Breast epithelium (tissue), 3 donors: ENCODE results near the gene ELF4.

Experiments
- POLR2A ChIP-seq: fragments of 450-650 bp; IDR thresholded peaks from one replicate; pipeline ENCODE4 v1.6.1; 2016; ENCODE audit warnings: antibody characterized with exemption, mild to moderate bottlenecking, moderate library complexity
- POLR2AphosphoS5 ChIP-seq, 3 donors: sonication (generic); formaldehyde crosslinking; IDR thresholded peaks; one replicate each; pipeline ENCODE4 v1.6.1; 2017; ENCODE audit warnings: antibody characterized with exemption in 3 of 3
- TF ChIP-seq, protein P1 (sequence below), 3 donors: fragments of 450-650 bp; IDR thresholded peaks; one replicate each; pipeline ENCODE4 v1.5.1; 2016 to 2017; ENCODE audit warnings: antibody characterized with exemption in 3 of 3, mild to moderate bottlenecking in 3 of 3, moderate library complexity in 3 of 3

DNA sequence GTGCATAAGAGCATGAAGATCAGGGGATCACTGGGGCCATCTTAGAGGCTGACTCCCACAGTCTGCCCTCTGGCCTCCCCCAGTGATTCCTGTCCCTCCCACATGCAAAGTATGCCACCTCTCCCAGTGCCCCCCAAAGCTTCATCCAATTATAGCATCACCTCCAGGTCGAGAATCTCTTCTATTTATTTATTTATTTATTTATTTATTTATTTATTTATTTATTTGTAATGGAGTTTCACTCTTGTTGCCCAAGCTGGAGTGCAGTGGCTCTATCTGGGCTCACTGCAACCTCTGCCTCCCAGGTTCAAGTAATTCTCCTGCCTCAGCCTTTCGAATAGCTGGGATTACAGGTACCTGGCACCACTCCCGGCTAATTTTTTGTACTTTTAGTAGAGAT, 77.7 kb downstream of the ELF4 start:
- TF ChIP-seq, protein P1, sequence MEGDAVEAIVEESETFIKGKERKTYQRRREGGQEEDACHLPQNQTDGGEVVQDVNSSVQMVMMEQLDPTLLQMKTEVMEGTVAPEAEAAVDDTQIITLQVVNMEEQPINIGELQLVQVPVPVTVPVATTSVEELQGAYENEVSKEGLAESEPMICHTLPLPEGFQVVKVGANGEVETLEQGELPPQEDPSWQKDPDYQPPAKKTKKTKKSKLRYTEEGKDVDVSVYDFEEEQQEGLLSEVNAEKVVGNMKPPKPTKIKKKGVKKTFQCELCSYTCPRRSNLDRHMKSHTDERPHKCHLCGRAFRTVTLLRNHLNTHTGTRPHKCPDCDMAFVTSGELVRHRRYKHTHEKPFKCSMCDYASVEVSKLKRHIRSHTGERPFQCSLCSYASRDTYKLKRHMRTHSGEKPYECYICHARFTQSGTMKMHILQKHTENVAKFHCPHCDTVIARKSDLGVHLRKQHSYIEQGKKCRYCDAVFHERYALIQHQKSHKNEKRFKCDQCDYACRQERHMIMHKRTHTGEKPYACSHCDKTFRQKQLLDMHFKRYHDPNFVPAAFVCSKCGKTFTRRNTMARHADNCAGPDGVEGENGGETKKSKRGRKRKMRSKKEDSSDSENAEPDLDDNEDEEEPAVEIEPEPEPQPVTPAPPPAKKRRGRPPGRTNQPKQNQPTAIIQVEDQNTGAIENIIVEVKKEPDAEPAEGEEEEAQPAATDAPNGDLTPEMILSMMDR (IDR thresholded peaks at IDR 0.05): no peak
- TF ChIP-seq POLR2A (no peak), POLR2AphosphoS5 (IDR thresholded peaks at IDR 0.05) (no peak)
